Nephron (organoid): ENCODE data around the gene KLHDC9.

Source experiments
- H3K27ac Mint-ChIP-seq, 3 experiments: 2 replicates each; pipeline ENCODE4 v1.8.0; 2020; ENCODE audit warnings: mixed read lengths in 3 of 3, mild to moderate bottlenecking in 2 of 3, moderate library complexity in 1 of 3
- H3K27me3 Mint-ChIP-seq: 2 replicates; pipeline ENCODE4 v1.8.0; 2021; ENCODE audit warnings: low read depth, mild to moderate bottlenecking, moderate library complexity, mixed read lengths
- H3K36me3 Mint-ChIP-seq: 2 replicates; pipeline ENCODE4 v1.8.0; 2020; ENCODE audit warnings: low read depth, mixed read lengths
- H3K4me1 Mint-ChIP-seq: 2 replicates; pipeline ENCODE4 v1.8.0; 2020; ENCODE audit warnings: mixed read lengths
- H3K4me3 Mint-ChIP-seq, 3 experiments: 2 replicates each; pipeline ENCODE4 v1.8.0; 2020; ENCODE audit warnings: mild to moderate bottlenecking in 3 of 3, mixed read lengths in 3 of 3, moderate library complexity in 2 of 3
- H3K9me3 Mint-ChIP-seq: 2 replicates; pipeline ENCODE4 v1.8.0; 2020; ENCODE audit warnings: mixed read lengths
- CTCF ChIP-seq, 3 experiments: fragments of 200-600 bp; sonication (generic); IDR thresholded peaks; one replicate each; pipeline ENCODE4 v1.5.0; 2021; ENCODE audit warnings: antibody characterized with exemption in 3 of 3; ENCODE audit not compliant: unreplicated experiment in 3 of 3

Gene KLHDC9

GRCh38 chr1:161137881-161138280, 39.7 kb downstream of the KLHDC9 start:
- H3K9me3 Mint-ChIP-seq: no peaks in the 10 kb centered on the region
- no peak for TF ChIP-seq CTCF (IDR thresholded peaks at IDR 0.05; ENCODE audit: unreplicated experiment in 3 of 3)
- H3K4me1 Mint-ChIP-seq: peaks cover 31% of the 10 kb centered on the region
- H3K36me3 Mint-ChIP-seq: no peaks in the 10 kb centered on the region
- peak overlapping the region; percentile 31 to 70 (median 39) for H3K27ac Mint-ChIP-seq
- H3K27me3 Mint-ChIP-seq: no peaks in the 10 kb centered on the region
- no peak overlapping the region for H3K4me3 Mint-ChIP-seq

GRCh38 chr1:161138431-161138830, 40.3 kb downstream of the KLHDC9 start:
- Mint-ChIP-seq H3K27ac (peak overlapping the region; percentile 31 to 70 (median 39)), H3K4me1 (peaks cover 31% of the 10 kb centered on the region), H3K36me3 (no peaks in the 10 kb centered on the region), H3K27me3 (no peaks in the 10 kb centered on the region), H3K4me3 (peak overlapping the region; percentile 23 to 57 (median 26)), H3K9me3 (no peaks in the 10 kb centered on the region)
- TF ChIP-seq CTCF (IDR thresholded peaks at IDR 0.05; ENCODE audit: unreplicated experiment in 3 of 3): no peak

GRCh38 chr1:161139766-161140165, 41.6 kb downstream of the KLHDC9 start:
- TF ChIP-seq CTCF (IDR thresholded peaks at IDR 0.05; ENCODE audit: unreplicated experiment in 3 of 3): peak; percentile 49 to 60 (median 50)
- H3K27ac Mint-ChIP-seq: no peak overlapping the region
- H3K9me3 Mint-ChIP-seq: no peaks in the 10 kb centered on the region
- peaks cover 31% of the 10 kb centered on the region for H3K4me1 Mint-ChIP-seq
- no peak overlapping the region for H3K4me3 Mint-ChIP-seq
- no peaks in the 10 kb centered on the region for H3K27me3 Mint-ChIP-seq
- no peaks in the 10 kb centered on the region for H3K36me3 Mint-ChIP-seq

GRCh38 chr1:161140755-161141400, 42.7 kb downstream of the KLHDC9 start:
- Mint-ChIP-seq H3K4me3 (no peak overlapping the region), H3K27me3 (no peaks in the 10 kb centered on the region), H3K9me3 (no peaks in the 10 kb centered on the region), H3K27ac (no peak overlapping the region), H3K4me1 (peaks cover 29% of the 10 kb centered on the region), H3K36me3 (no peaks in the 10 kb centered on the region)
- TF ChIP-seq CTCF (IDR thresholded peaks at IDR 0.05; ENCODE audit: unreplicated experiment in 3 of 3): no peak

- Mint-ChIP-seq H3K4me3 (no peak overlapping the region), H3K9me3 (no peaks in the 10 kb centered on the region), H3K27me3 (no peaks in the 10 kb centered on the region), H3K36me3 (no peaks in the 10 kb centered on the region), H3K4me1 (no peaks in the 10 kb centered on the region), H3K27ac (no peak overlapping the region)
- no peak for TF ChIP-seq CTCF (IDR thresholded peaks at IDR 0.05; ENCODE audit: unreplicated experiment in 3 of 3)
These were observed 47.7 kb downstream of the KLHDC9 start for GRCh38 chr1:161145832-161146231.
